HG02870 (cell line): Measurements from ENCODE around the gene GOLGA2.
"Not testable (repeated sequence)": the region's sequence is repeated elsewhere in the genome, so short reads cannot be mapped to it uniquely, and the experiment has no call there.

Experiments
- ATAC-seq: cut with Tn5 transposase; IDR thresholded peaks from one replicate; pipeline ENCODE4 v1.9.1; 2021; ENCODE audit warnings: mild to moderate bottlenecking, moderate library complexity; ENCODE audit not compliant: unreplicated experiment

GOLGA2 gene

GRCh38 chr9:128244091-128244836, 31.5 kb downstream of the GOLGA2 start:
- ATAC-seq = no peak

DNA sequence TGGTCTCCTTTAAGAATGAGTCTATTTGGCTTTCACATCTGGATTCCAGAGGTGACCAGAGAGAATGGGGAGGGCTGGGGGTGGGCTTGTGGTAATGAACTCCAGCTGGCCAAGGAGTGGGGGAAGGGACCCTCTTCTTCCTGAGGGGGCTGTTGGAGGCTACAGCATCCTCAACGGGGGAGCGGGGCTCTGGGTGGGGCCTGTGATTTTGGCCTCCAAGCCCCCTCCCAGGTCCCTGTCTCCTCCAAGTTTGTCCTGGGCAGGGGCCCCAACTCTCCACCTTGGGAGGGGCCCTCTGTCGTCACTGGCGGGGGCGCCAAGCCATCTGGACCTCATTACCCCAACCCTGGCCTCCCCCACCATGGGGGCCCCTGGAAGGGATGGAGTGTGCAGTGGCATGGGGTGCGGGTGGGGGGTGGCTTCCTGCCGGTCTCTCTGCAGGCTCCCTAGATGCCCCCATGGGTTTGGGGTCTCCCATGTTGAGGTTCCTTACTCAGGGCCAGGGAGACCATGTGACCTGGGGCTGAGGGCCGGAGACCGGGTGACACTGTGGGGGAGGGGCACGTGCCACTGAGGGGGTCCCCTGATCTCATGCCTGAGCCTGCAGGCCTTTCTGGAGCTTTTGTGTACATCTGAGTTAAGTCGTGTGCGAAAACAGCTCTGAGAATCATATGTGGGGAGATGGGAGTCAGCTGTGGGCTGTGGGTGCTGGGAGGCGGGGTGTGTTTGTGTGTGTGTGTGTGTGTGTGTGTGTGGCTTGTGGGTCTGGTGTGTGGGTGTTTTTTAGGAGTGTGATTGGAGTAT, 32.4 kb downstream of the GOLGA2 start:
- ATAC-seq = no peak

- no peak for ATAC-seq
These were observed 33.0 kb downstream of the GOLGA2 start for GRCh38 chr9:128242828-128243214.

DNA sequence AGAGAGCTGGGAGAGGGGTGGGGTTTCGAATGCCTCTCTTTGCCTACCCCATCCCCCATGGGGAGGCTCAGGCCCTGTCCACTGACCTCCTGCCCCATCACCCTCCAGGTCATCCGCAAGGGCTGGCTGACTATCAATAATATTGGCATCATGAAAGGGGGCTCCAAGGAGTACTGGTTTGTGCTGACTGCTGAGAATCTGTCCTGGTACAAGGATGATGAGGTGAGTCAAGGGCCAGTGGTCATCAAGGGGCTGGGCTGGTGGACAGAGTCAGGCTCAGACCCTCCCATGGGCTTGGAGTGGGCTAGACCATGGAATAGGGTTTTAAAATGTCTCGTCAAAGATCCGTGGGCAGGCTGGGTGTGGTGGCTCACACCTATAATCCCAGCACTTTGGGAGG, 33.7 kb downstream of the GOLGA2 start:
- ATAC-seq = no peak

- no peak for ATAC-seq
These were observed 41.9 kb downstream of the GOLGA2 start for GRCh38 chr9:128233817-128234406.

DNA sequence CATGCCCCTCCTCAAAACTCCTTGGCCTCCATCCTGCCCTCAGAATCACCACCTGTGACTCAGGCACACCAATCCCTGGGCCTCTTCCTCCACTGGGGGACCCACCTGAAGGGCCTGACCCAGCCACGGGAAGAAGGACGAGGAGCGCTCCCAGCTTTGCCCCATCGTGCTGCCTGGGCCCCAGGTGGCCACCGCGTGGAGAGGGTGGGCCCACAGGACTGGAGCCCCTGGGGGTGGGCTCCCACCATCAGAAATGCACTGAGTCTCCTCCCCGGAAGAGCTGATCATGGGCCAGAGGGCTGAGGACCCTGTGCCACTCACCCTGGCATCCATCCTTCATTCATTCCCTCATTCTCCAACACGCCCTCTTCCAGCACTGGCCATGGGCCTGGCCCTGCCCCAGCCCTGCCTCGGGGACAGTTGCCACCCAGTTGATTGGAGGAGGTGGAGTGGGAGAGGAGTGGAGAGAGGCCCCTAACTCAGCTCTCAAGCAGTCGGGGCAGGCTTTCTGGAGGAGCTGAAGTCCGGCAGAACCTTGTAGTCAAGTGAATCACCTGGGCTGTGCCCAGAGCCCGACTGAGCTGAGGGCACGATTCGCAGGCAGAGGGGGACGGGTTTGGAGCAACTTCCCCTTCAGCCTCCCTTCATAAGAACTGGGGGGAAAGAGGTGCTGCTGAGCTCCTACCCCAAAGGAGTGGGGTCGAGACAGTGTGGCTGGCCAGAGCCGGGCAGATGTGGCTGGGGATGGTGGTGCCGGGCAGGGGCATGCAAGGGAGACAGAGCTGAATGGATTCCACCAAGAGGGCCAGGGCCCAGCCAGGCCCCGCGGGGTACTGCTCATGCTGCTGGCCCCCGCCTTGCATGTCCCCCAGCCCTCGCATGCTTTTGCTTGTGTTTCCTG, 43.0 kb downstream of the GOLGA2 start:
- no peak for ATAC-seq

DNA sequence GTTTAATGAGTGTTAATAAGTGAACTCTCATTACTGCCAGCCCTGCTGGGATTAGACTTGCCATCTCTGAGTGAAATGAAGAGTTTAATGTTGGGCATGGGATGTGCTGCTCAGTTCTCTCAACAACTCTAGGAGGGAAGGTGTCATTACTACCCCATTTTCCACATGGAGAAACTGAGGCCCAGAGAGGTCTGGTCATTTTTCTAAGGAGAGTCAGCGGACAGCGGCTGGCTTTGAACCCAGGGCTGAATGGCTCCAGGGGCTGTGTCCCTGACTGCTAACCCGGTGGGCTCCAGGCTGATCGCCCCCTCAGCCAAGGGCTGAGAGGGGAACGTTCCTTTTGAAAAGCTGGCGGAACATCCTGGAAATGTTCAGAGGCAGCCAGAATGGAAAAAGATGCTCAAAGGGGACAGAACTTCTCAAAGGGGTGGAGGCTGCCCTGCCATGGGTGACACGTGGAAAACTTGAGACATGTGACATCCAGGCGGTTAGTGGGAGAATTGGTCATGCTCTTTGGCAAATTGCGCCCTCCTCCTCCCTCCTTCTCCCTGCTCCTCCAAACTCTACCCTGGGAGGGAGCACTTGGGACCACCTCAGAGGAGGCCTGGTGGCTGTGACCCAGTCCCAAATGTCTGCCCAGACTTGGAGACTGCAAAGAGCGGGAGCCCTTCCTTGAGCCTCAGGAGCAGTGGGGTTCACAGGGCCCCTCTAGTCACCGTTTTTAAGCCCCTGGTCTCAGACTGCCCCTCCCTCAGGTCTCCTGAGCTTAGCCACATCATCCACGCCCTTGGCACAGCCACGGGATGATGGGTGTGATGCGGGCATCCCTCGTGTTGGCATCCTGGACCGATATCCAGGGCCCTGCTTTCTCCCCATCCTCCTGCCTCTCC, 43.9 kb downstream of the GOLGA2 start:
- no peak for ATAC-seq

DNA sequence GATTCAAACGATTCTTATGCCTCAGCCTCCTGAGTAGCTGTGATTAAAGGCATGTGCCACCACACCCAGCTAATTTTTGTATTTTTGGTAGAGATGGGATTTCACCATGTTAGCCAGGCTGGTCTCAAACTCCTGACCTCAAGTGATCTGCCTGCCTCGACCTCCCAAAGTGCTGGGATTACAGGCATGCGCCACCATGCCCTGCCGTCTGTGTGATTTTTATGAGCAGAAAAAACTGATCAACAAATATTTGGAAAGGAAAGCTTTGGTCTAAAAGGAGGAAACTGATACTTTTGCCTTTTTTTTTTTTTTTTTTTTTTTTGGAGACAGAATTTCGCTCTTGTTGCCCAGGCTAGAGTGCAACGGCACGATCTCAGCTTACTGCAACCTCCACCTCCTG, 44.9 kb downstream of the GOLGA2 start:
- not testable (repeated sequence) for ATAC-seq

GRCh38 chr9:128226412-128226801, 49.4 kb downstream of the GOLGA2 start:
- ATAC-seq = no peak

GRCh38 chr9:128225770-128226411, 49.9 kb downstream of the GOLGA2 start:
- ATAC-seq = no peak

DNA sequence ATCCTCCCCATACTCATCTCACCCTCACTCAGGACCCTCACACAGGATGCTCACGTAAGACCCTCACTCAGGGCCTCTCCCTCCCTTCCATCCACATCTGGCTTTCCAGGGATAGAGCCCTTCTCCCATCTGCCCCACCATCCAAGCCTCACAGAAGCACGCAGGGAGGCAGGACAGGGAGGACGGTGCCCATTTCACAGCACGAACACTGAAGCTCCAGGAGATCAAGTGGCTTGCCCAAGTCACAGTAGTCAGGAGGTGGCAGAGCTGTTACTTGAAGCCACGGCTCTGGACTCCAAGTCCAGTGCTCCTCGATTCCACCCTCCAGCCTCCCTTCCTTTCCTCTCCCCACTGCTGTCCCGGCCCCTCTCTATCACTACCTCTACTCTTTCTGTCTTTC, 50.9 kb downstream of the GOLGA2 start:
- ATAC-seq = no peak

- no peak for ATAC-seq
These were observed 52.7 kb downstream of the GOLGA2 start for GRCh38 chr9:128222880-128223670.

GRCh38 chr9:128222026-128222425, 53.8 kb downstream of the GOLGA2 start:
- ATAC-seq = no peak

GRCh38 chr9:128219831-128220230, 56.0 kb downstream of the GOLGA2 start:
- no peak for ATAC-seq

GRCh38 chr9:128218518-128219389, 57.1 kb downstream of the GOLGA2 start:
- peak; percentile 89 for ATAC-seq

GRCh38 chr9:128218172-128218517, 57.7 kb downstream of the GOLGA2 start:
- no peak for ATAC-seq

DNA sequence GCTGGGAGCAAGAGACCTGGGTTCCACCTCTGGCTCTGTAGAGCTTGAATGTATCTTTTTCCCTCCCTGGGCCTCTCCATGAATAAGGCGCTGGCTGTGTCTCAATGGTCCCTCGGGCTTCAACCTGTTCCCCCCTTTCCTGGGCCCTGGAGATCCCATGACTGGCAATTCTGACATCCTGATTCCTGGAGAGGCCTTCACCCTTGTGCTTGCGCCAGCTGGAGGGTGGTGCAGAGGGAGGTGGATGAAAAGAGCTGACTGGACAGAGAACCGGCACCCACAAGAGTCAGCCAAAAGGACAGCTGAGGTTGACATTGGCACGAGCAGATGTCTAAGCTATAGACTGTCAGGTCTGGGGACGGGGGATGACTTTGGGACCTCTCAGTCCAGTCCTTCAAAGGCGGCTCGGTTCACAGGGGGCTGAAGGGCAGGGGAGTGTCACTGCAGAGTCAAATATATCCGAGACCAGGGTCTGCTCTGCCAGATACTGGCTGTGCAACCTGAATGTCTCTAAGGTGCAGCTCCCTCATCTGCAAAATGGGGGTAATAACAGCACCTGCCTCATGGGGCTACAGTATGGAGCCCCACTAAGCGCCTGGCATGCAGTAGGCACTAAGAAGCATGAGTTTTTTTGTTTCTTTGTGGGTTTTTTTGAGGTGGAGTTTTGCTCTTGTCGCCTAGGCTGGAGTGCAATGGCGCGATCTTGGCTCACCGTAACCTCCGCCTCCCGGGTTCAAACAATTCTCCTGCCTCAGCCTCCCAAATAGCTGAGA, 58.8 kb downstream of the GOLGA2 start:
- no peak for ATAC-seq
